Loucy (cell line): ENCODE results near the gene PDE4D.

Experiments
- H2AFZ ChIP-seq: fragments of 200-600 bp; sonication (generic); 2 replicates; pipeline ENCODE4 v1.6.0; 2016; ENCODE audit warnings: antibody characterized with exemption, mild to moderate bottlenecking, low read length, moderate library complexity
- H3F3A ChIP-seq: fragments of 200-600 bp; 2 replicates; pipeline ENCODE4 v1.6.0; 2016; ENCODE audit warnings: antibody characterized with exemption, low read depth, mild to moderate bottlenecking
- H3K27me3 ChIP-seq: fragments of 200-600 bp; sonication (generic); 2 replicates; pipeline ENCODE4 v1.6.1; 2014; ENCODE audit warnings: low read length, mild to moderate bottlenecking; ENCODE audit not compliant: insufficient read depth, poor library complexity, severe bottlenecking
- H3K36me3 ChIP-seq: fragments of 200-600 bp; sonication (generic); 2 replicates; pipeline ENCODE4 v1.6.1; 2016; ENCODE audit warnings: low read length; ENCODE audit not compliant: insufficient read depth
- H3K4me1 ChIP-seq: fragments of 200-600 bp; sonication (generic); 2 replicates; pipeline ENCODE4 v1.5.1; 2014; ENCODE audit warnings: low read length, mild to moderate bottlenecking; ENCODE audit not compliant: insufficient read depth, poor library complexity, severe bottlenecking
- H3K4me2 ChIP-seq: fragments of 200-600 bp; sonication (generic); 2 replicates; pipeline ENCODE4 v1.6.0; 2014; ENCODE audit warnings: antibody characterized with exemption, low read length, low read depth, mild to moderate bottlenecking; ENCODE audit not compliant: poor library complexity, severe bottlenecking
- H3K4me3 ChIP-seq: fragments of 200-600 bp; sonication (generic); 2 replicates; pipeline ENCODE4 v1.5.1; 2014; ENCODE audit warnings: low read length, mild to moderate bottlenecking, mixed read lengths; ENCODE audit not compliant: poor library complexity, severe bottlenecking
- H3K79me2 ChIP-seq: fragments of 200-600 bp; sonication (generic); 2 replicates; pipeline ENCODE4 v1.6.1; 2014; ENCODE audit warnings: low read length; ENCODE audit not compliant: insufficient read depth
- H3K9ac ChIP-seq: fragments of 200-600 bp; sonication (generic); 2 replicates; pipeline ENCODE4 v1.6.0; 2014; ENCODE audit warnings: mild to moderate bottlenecking, low read depth, low read length, moderate library complexity; ENCODE audit not compliant: poor library complexity, severe bottlenecking
- H3K9me2 ChIP-seq: fragments of 200-600 bp; sonication (generic); replicated peaks from 2 replicates; pipeline ENCODE4 v1.6.1; 2016; ENCODE audit warnings: low read depth, low read length, mixed read lengths
- H3K9me3 ChIP-seq: fragments of 200-600 bp; sonication (generic); 2 replicates; pipeline ENCODE4 v1.6.1; 2014; ENCODE audit warnings: mild to moderate bottlenecking, antibody characterized with exemption, low read length, low read depth; ENCODE audit not compliant: insufficient read depth
- H4K20me1 ChIP-seq: fragments of 200-600 bp; sonication (generic); 2 replicates; pipeline ENCODE4 v1.6.0; 2014; ENCODE audit warnings: antibody characterized with exemption, low read length, mild to moderate bottlenecking; ENCODE audit not compliant: insufficient read depth, poor library complexity, severe bottlenecking
- EZH2phosphoT487 ChIP-seq: fragments of 200-600 bp; IDR thresholded peaks from 2 replicates; pipeline ENCODE4 v1.6.1; 2018; ENCODE audit warnings: antibody characterized with exemption, mild to moderate bottlenecking, moderate library complexity, borderline replicate concordance
- TF ChIP-seq, protein P1 (sequence below): fragments of 200-600 bp; sonication (generic); conservative IDR thresholded peaks from 2 replicates; pipeline ENCODE4 v1.5.1; 2014; ENCODE audit warnings: mild to moderate bottlenecking, antibody characterized with exemption, low read length

Gene PDE4D

DNA sequence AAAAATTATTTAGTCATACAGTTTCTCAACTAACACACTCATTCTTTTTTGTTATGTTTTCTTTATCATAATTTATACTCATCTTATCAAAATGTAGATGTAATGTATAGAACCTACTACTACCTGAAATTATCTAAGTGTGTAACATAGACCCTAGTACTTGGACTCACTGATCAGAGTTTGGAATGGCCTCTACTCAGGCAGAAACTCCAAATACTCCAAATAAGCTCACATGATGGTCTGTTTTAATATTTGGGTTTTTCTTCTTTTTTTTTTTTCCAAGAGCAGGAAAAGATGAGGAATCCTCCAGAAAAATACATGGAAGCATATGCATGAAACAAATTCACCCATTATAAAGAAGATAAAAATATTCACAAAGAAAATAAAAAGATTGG, 126.3 kb downstream of the PDE4D start:
- Histone ChIP-seq H3K27me3 (no peaks in the 10 kb centered on the region), H3K4me2 (no peak overlapping the region), H3K36me3 (no peaks in the 10 kb centered on the region), H2AFZ (no peak overlapping the region), H4K20me1 (no peaks in the 10 kb centered on the region), H3F3A (no peaks in the 10 kb centered on the region), H3K79me2 (no peaks in the 10 kb centered on the region), H3K9me2 (no peaks in the 10 kb centered on the region), H3K4me3 (no peak overlapping the region), H3K4me1 (no peaks in the 10 kb centered on the region), H3K9me3 (no peaks in the 10 kb centered on the region), H3K9ac (no peak overlapping the region)
- TF ChIP-seq EZH2phosphoT487 = no peak
- TF ChIP-seq, protein P1, sequence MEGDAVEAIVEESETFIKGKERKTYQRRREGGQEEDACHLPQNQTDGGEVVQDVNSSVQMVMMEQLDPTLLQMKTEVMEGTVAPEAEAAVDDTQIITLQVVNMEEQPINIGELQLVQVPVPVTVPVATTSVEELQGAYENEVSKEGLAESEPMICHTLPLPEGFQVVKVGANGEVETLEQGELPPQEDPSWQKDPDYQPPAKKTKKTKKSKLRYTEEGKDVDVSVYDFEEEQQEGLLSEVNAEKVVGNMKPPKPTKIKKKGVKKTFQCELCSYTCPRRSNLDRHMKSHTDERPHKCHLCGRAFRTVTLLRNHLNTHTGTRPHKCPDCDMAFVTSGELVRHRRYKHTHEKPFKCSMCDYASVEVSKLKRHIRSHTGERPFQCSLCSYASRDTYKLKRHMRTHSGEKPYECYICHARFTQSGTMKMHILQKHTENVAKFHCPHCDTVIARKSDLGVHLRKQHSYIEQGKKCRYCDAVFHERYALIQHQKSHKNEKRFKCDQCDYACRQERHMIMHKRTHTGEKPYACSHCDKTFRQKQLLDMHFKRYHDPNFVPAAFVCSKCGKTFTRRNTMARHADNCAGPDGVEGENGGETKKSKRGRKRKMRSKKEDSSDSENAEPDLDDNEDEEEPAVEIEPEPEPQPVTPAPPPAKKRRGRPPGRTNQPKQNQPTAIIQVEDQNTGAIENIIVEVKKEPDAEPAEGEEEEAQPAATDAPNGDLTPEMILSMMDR = no peak

DNA sequence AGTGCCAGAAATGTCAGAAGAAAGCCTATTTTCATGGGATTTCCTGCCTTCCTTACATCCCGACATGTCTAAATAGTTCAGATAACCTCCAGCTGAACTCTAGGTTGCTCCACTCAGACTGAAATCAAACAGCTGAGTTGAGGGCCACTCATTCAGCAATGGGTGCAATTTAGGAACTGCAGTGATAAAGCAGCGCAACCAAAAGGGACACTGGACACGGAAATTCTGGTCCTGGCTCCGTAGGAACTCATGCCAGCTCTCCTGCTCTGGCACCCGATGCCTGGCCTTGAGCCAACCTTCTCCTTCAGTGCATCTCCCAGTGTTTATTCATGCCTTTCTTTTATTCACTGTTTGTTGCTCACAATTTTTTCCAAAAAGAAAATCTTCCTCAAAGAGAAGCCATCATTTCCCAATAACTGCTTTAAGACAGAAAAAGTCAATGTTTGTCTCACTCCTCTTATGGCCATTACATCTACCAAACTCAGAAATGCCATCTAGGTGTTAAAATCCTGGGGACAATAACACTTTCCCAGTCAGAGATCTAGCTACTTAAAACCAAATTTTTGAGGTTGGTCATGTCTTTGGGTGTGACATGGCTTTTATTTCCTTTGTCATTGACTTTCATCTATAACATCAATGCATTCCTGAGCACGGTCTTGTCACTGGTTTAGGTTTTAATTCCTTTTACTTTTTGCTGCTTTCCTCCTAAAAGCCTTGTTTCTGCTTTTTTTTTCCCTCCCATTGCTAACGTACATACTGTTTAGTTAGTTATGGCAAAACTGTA, 126.9 kb downstream of the PDE4D start:
- no peak overlapping the region for H3K9ac ChIP-seq
- no peak overlapping the region for H2AFZ ChIP-seq
- H3K4me2 ChIP-seq = no peak overlapping the region
- no peaks in the 10 kb centered on the region for H3F3A ChIP-seq
- no peaks in the 10 kb centered on the region for H3K9me2 ChIP-seq
- no peaks in the 10 kb centered on the region for H3K9me3 ChIP-seq
- H3K4me3 ChIP-seq = no peak overlapping the region
- H4K20me1 ChIP-seq = no peaks in the 10 kb centered on the region
- TF ChIP-seq, protein P1 = no peak
- no peak for TF ChIP-seq EZH2phosphoT487
- H3K4me1 ChIP-seq = no peaks in the 10 kb centered on the region
- no peaks in the 10 kb centered on the region for H3K79me2 ChIP-seq
- H3K36me3 ChIP-seq = no peaks in the 10 kb centered on the region
- H3K27me3 ChIP-seq = no peaks in the 10 kb centered on the region

DNA sequence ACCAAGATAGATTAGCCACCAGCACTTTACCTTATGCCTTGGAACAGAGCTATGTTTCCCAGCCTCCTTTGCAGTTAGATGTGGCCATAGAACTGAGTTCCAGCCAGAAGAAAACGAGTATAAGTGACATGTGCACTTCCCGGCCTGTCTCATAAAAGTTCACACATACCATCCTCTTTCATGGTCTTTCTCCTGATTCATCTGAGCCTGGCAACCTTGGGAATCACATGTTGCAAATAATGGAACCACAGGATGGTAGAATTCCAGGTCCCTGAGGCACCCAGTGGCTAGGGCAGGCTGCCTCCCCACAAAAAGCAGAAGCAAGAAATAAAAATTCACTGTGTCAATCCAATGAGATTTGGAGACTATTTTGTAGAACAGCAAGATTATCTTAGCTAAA, 128.1 kb downstream of the PDE4D start:
- Histone ChIP-seq H3K4me2 (no peak overlapping the region), H3K9me2 (no peaks in the 10 kb centered on the region), H3K36me3 (no peaks in the 10 kb centered on the region)

More for the DNA sequence above, 128.1 kb downstream of the PDE4D start:
- no peaks in the 10 kb centered on the region for H3F3A ChIP-seq
- H4K20me1 ChIP-seq = no peaks in the 10 kb centered on the region
- no peak overlapping the region for H3K4me3 ChIP-seq
- TF ChIP-seq, protein P1 = no peak
- TF ChIP-seq EZH2phosphoT487 = no peak
- H3K27me3 ChIP-seq = no peaks in the 10 kb centered on the region
- H3K79me2 ChIP-seq = no peaks in the 10 kb centered on the region
- no peak overlapping the region for H3K9ac ChIP-seq
- no peaks in the 10 kb centered on the region for H3K9me3 ChIP-seq
- H2AFZ ChIP-seq = no peak overlapping the region
- peaks cover 6% of the 10 kb centered on the region for H3K4me1 ChIP-seq
